B cell (primary cell): ENCODE data around the gene GPRC5D. TPM values are rescaled to one million over a fixed set of nuclear protein-coding genes. Genes with fewer than 3 reads are reported as not detected.

Source experiments
- ATAC-seq: fragments of 200-7000 bp; cut with Tn5 transposase; one replicate; pipeline ENCODE4 v1.10.0; 2021; ENCODE audit warnings: low read depth, mild to moderate bottlenecking, moderate number of reproducible peaks, moderate library complexity
- CTCF ChIA-PET: fragments of 350-600 bp; sonication (Branson Sonifier 250); formaldehyde crosslinking; loops from one replicate; lab custom pipeline; 2021; ENCODE audit warnings: antibody characterized with exemption, inconsistent platforms; lab: Charles Lee
- POLR2A ChIA-PET: fragments of 350-600 bp; sonication (Branson Sonifier 250); formaldehyde crosslinking; loops from one replicate; lab custom pipeline; 2021; ENCODE audit warnings: antibody characterized with exemption; lab: Charles Lee
- DNase-seq: peaks from one replicate; pipeline ENCODE4 v3.0.0; 2013
- H2AFZ ChIP-seq: 2 replicates; pipeline ENCODE4 v1.6.1; 2012; ENCODE audit warnings: mild to moderate bottlenecking, low read depth, low read length; ENCODE audit not compliant: insufficient read depth, poor library complexity, severe bottlenecking
- H3K27ac ChIP-seq, 2 donors: 1 replicate in 1 of 2; 2 replicates in 1 of 2; pipeline ENCODE4 v1.5.1; 2012 to 2013; ENCODE audit warnings: low read length in 2 of 2, mild to moderate bottlenecking in 2 of 2, moderate library complexity in 1 of 2
- H3K27me3 ChIP-seq, 4 experiments: fragments of 200-600 bp in 1 of 4; sonication (generic) in 1 of 4; replicated peaks in 1 of 4; 1 replicate in 2 of 4; 2 replicates in 2 of 4; pipeline versions ENCODE4 v1.6.1 to v1.7.0; 2013 to 2016; ENCODE audit warnings: low read length in 3 of 4, mild to moderate bottlenecking in 2 of 4, mixed read lengths in 1 of 4, moderate library complexity in 1 of 4; ENCODE audit not compliant: insufficient read depth in 4 of 4, control insufficient read depth in 3 of 4; ENCODE audit errors: control extremely low read depth in 1 of 4
- H3K36me3 ChIP-seq, 2 experiments: replicated peaks in 1 of 2; 1 replicate in 1 of 2; 2 replicates in 1 of 2; pipeline versions ENCODE4 v1.6.1 to v1.7.1; 2013; ENCODE audit warnings: low read length in 1 of 2; ENCODE audit not compliant: insufficient read depth in 2 of 2, control insufficient read depth in 1 of 2; ENCODE audit errors: control extremely low read depth in 1 of 2, extremely low read depth in 1 of 2
- H3K4me1 ChIP-seq, 2 donors: fragments of 200-600 bp in 1 of 2; sonication (generic) in 1 of 2; 1 replicate in 1 of 2; 2 replicates in 1 of 2; pipeline versions ENCODE4 v1.5.1 to v1.6.1; 2013 to 2017; ENCODE audit warnings: low read length in 2 of 2; ENCODE audit not compliant: control insufficient read depth in 2 of 2, insufficient read depth in 2 of 2
- H3K4me2 ChIP-seq: replicated peaks from 2 replicates; pipeline ENCODE3; 2012; ENCODE audit warnings: mild to moderate bottlenecking, low read depth, low read length; ENCODE audit not compliant: poor library complexity, severe bottlenecking
- H3K4me3 ChIP-seq, 5 experiments: fragments of 200-600 bp in 1 of 5; sonication (generic) in 1 of 5; 1 replicate in 3 of 5; 2 replicates in 2 of 5; pipeline versions ENCODE4 v1.5.1 to v1.7.0; 2011 to 2016; ENCODE audit warnings: low read length in 4 of 5, mild to moderate bottlenecking in 4 of 5, low read depth in 2 of 5, control low read depth in 1 of 5, moderate library complexity in 1 of 5; ENCODE audit not compliant: insufficient read depth in 1 of 5; ENCODE audit errors: control extremely low read depth in 1 of 5, extremely low read depth in 1 of 5
- H3K79me2 ChIP-seq: fragments of 200-600 bp; sonication (generic); one replicate; pipeline ENCODE4 v1.6.0; 2016; ENCODE audit warnings: low read length; ENCODE audit not compliant: control insufficient read depth, insufficient read depth
- H3K9ac ChIP-seq: fragments of 200-600 bp; sonication (generic); 2 replicates; pipeline ENCODE4 v1.6.1; 2017; ENCODE audit warnings: mild to moderate bottlenecking, low read length, moderate library complexity
- H3K9me3 ChIP-seq, 3 donors: one replicate each; pipeline versions ENCODE4 v1.6.1 to v1.7.1; 2013; ENCODE audit warnings: low read length in 2 of 3; ENCODE audit not compliant: control insufficient read depth in 2 of 3, insufficient read depth in 1 of 3; ENCODE audit errors: control extremely low read depth in 1 of 3
- H4K20me1 ChIP-seq: 2 replicates; pipeline ENCODE4 v1.6.0; 2012; ENCODE audit warnings: mild to moderate bottlenecking, low read length; ENCODE audit not compliant: insufficient read depth, control insufficient read depth, poor library complexity, severe bottlenecking
- H3K27ac Mint-ChIP-seq: one replicate; pipeline ENCODE4 v1.8.0; 2021; ENCODE audit warnings: mixed read lengths
- H3K27me3 Mint-ChIP-seq: one replicate; pipeline ENCODE4 v1.8.0; 2021; ENCODE audit warnings: mixed read lengths
- H3K4me1 Mint-ChIP-seq: one replicate; pipeline ENCODE4 v1.8.0; 2021; ENCODE audit warnings: mixed read lengths
- H3K4me3 Mint-ChIP-seq: one replicate; pipeline ENCODE4 v1.8.0; 2021; ENCODE audit warnings: mixed read lengths
- H3K9me3 Mint-ChIP-seq: one replicate; pipeline ENCODE4 v1.8.0; 2022; ENCODE audit warnings: mixed read lengths; ENCODE audit not compliant: insufficient read depth
- CTCF ChIP-seq: fragments of 200-600 bp; IDR thresholded peaks from one replicate; pipeline ENCODE4 v1.8.0; 2022; ENCODE audit warnings: antibody characterized with exemption, mild to moderate bottlenecking
- EZH2 ChIP-seq: IDR thresholded peaks from 2 replicates; pipeline ENCODE4 v1.6.1; 2012; ENCODE audit warnings: borderline replicate concordance, low read depth, mild to moderate bottlenecking, moderate library complexity, low read length; ENCODE audit not compliant: insufficient read depth, poor library complexity, severe bottlenecking
- WGBS: methylation state at CpG from one replicate; pipeline ENCODE4 v1.1.5; 2013; ENCODE audit warnings: missing lambda C conversion rate; ENCODE audit not compliant: insufficient coverage; 5-methylcytosine and 5-hydroxymethylcytosine counted together
- intact Hi-C: fragments of 100-400 bp; cut with micrococcal nuclease; formaldehyde crosslinking; loops from one replicate; pipeline ENCODE4 v1.10.0; 2022
- polyA plus RNA-seq: library from polyadenylated mRNA; depleted of rRNA; stranded (reverse); fragments of >200 nt; gene quantifications from 2 replicates; pipeline ENCODE4 v1.2.3, GENCODE V29; 2012
- total RNA-seq, 2 donors: library from RNA; stranded (reverse); fragments of 120-200 nt in 1 of 2; gene quantifications; 1 replicate in 1 of 2; 2 replicates in 1 of 2; pipeline versions ENCODE4 v1.2.3 to v1.2.4, GENCODE V29; 2013 to 2022

The GPRC5D gene
- total and polyA plus RNA-seq, 2 donors (not counting 1 experiment from before 2014, with no cell fraction given) = 0.47 to 7.7 TPM

- ChIA-PET POLR2A (no interaction called here), CTCF (no interaction called here)
- no peak overlapping the region for H3K4me3 ChIP-seq
- H4K20me1 ChIP-seq = no peaks in the 10 kb centered on the region
- TF ChIP-seq CTCF (no peak), EZH2 (no peak)
- Mint-ChIP-seq H3K4me3 (no peak overlapping the region), H3K4me1 (no peaks in the 10 kb centered on the region), H3K9me3 (no peaks in the 10 kb centered on the region), H3K27ac (no peak overlapping the region), H3K27me3 (peaks cover 15% of the 10 kb centered on the region)
- no peak overlapping the region for H3K4me2 ChIP-seq
- no peaks in the 10 kb centered on the region for H3K9me3 ChIP-seq
- H3K36me3 ChIP-seq = no peaks in the 10 kb centered on the region
- ATAC-seq = no peak
- DNase-seq = no peak
- no peak overlapping the region for H2AFZ ChIP-seq
- no peaks in the 10 kb centered on the region for H3K79me2 ChIP-seq
- WGBS = no CpG with 5 or more reads among the region's 1 CpG
- H3K27me3 ChIP-seq = no peaks in the 10 kb centered on the region
- intact Hi-C loops = no loop called here
- no peaks in the 10 kb centered on the region for H3K4me1 ChIP-seq
- no peak overlapping the region for H3K9ac ChIP-seq
- no peak overlapping the region for H3K27ac ChIP-seq
These were observed 466 bp downstream of the GPRC5D start for GRCh38 chr12:12951504-12951903.

GRCh38 chr12:12947902-12948301 lies 4.1 kb downstream of the GPRC5D start:
- H3K4me3 Mint-ChIP-seq = no peak overlapping the region
- H3K9me3 ChIP-seq = no peaks in the 10 kb centered on the region
- TF ChIP-seq CTCF = no peak
- no peak for TF ChIP-seq EZH2
- H3K27ac ChIP-seq = no peak overlapping the region
- intact Hi-C loops = no loop called here
- H3K36me3 ChIP-seq = no peaks in the 10 kb centered on the region
- ATAC-seq (no peak), DNase-seq (no peak)
- 100% methylated on average over 3 of the region's 4 CpGs for WGBS
- peaks cover 6% of the 10 kb centered on the region for H3K27me3 Mint-ChIP-seq
- ChIA-PET CTCF (interaction anchor here (0.9 kb wide), 1 partner anchor 264 kb away, joined by 3 read pairs; no protein-coding TSS in a partner anchor), POLR2A (no interaction called here)
- no peak overlapping the region for H3K9ac ChIP-seq
- H2AFZ ChIP-seq = no peak overlapping the region
- H3K4me1 ChIP-seq = no peaks in the 10 kb centered on the region
- no peak overlapping the region for H3K27ac Mint-ChIP-seq
- no peaks in the 10 kb centered on the region for H3K27me3 ChIP-seq
- H3K9me3 Mint-ChIP-seq = no peaks in the 10 kb centered on the region
- H3K4me3 ChIP-seq = no peak overlapping the region
- H3K79me2 ChIP-seq = no peaks in the 10 kb centered on the region
- H4K20me1 ChIP-seq = no peaks in the 10 kb centered on the region
- H3K4me1 Mint-ChIP-seq = no peaks in the 10 kb centered on the region
- H3K4me2 ChIP-seq = no peak overlapping the region
